Measurements from ENCODE around the gene PRG2. TPM values are rescaled to one million over a fixed set of nuclear protein-coding genes. Genes with fewer than 3 reads are reported as not detected.

The PRG2 gene, protein sequence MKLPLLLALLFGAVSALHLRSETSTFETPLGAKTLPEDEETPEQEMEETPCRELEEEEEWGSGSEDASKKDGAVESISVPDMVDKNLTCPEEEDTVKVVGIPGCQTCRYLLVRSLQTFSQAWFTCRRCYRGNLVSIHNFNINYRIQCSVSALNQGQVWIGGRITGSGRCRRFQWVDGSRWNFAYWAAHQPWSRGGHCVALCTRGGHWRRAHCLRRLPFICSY
- total RNA-seq = not detected in 2 replicates
- long read RNA-seq = 0 reads

DNA sequence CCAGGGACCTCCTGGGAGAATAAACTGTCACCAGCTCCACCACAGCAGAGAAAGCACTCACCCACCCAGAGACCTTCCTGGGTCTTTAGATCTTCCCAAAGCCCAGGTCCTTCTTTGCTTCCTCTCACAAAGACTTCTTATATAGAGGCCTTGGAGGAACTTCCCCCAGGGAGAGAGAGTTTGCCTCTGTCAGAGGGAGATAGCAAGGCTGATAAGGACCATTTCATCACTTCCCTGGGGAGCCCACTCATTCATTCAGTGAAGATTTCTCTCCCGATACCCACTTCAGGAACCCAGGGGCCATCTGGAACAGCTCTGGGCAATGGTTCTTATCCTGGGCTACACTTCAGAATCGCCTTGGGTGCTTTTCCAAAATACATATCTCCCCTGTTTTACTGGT lies at the start of gene PRG2:
PRG2 (minus strand) TSS at position 116 of the 400 bp plus-strand sequence. CDS start 706 bp downstream, outside the sequence.
- DNase-seq (ENCODE audit: extremely low spot score, unreplicated experiment) = no peak
- H3K9me3 Mint-ChIP-seq (ENCODE audit: unreplicated experiment) = no peaks in the 10 kb centered on the region
- peaks cover 55% of the 10 kb centered on the region for H3K27me3 Mint-ChIP-seq (ENCODE audit: unreplicated experiment)
- TF ChIP-seq, protein P1, sequence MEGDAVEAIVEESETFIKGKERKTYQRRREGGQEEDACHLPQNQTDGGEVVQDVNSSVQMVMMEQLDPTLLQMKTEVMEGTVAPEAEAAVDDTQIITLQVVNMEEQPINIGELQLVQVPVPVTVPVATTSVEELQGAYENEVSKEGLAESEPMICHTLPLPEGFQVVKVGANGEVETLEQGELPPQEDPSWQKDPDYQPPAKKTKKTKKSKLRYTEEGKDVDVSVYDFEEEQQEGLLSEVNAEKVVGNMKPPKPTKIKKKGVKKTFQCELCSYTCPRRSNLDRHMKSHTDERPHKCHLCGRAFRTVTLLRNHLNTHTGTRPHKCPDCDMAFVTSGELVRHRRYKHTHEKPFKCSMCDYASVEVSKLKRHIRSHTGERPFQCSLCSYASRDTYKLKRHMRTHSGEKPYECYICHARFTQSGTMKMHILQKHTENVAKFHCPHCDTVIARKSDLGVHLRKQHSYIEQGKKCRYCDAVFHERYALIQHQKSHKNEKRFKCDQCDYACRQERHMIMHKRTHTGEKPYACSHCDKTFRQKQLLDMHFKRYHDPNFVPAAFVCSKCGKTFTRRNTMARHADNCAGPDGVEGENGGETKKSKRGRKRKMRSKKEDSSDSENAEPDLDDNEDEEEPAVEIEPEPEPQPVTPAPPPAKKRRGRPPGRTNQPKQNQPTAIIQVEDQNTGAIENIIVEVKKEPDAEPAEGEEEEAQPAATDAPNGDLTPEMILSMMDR (IDR thresholded peaks at IDR 0.05) = no peak
- H3K4me3 Mint-ChIP-seq (ENCODE audit: unreplicated experiment) = no peak within 1 kb of the TSS
- no peak within 1 kb of the TSS for H3K27ac Mint-ChIP-seq (ENCODE audit: unreplicated experiment)
- no peaks in the 10 kb centered on the region for H3K36me3 Mint-ChIP-seq (ENCODE audit: unreplicated experiment)
- peaks cover 18% of the 10 kb centered on the region for H3K4me1 Mint-ChIP-seq (ENCODE audit: unreplicated experiment)

GRCh38 chr11:57439786-57440185 lies 49.3 kb upstream of the PRG2 start:
- Mint-ChIP-seq H3K4me1 (ENCODE audit: unreplicated experiment) (no peaks in the 10 kb centered on the region), H3K27me3 (ENCODE audit: unreplicated experiment) (peaks cover 1% of the 10 kb centered on the region), H3K36me3 (ENCODE audit: unreplicated experiment) (no peaks in the 10 kb centered on the region), H3K27ac (ENCODE audit: unreplicated experiment) (no peak overlapping the region), H3K4me3 (ENCODE audit: unreplicated experiment) (no peak overlapping the region), H3K9me3 (ENCODE audit: unreplicated experiment) (no peaks in the 10 kb centered on the region)
- no peak for DNase-seq (ENCODE audit: extremely low spot score, unreplicated experiment)
- TF ChIP-seq, protein P1 (IDR thresholded peaks at IDR 0.05) = no peak

GRCh38 chr11:57438345-57439285 lies 48.2 kb upstream of the PRG2 start:
- TF ChIP-seq, protein P1 (IDR thresholded peaks at IDR 0.05) = no peak
- Mint-ChIP-seq H3K4me1 (ENCODE audit: unreplicated experiment) (no peaks in the 10 kb centered on the region), H3K27ac (ENCODE audit: unreplicated experiment) (no peak overlapping the region), H3K27me3 (ENCODE audit: unreplicated experiment) (no peaks in the 10 kb centered on the region), H3K4me3 (ENCODE audit: unreplicated experiment) (no peak overlapping the region), H3K9me3 (ENCODE audit: unreplicated experiment) (no peaks in the 10 kb centered on the region), H3K36me3 (ENCODE audit: unreplicated experiment) (no peaks in the 10 kb centered on the region)
- DNase-seq (ENCODE audit: extremely low spot score, unreplicated experiment) = no peak

- Mint-ChIP-seq H3K27ac (ENCODE audit: unreplicated experiment) (no peak overlapping the region), H3K4me1 (ENCODE audit: unreplicated experiment) (peaks cover 9% of the 10 kb centered on the region), H3K9me3 (ENCODE audit: unreplicated experiment) (no peaks in the 10 kb centered on the region), H3K4me3 (ENCODE audit: unreplicated experiment) (no peak overlapping the region), H3K36me3 (ENCODE audit: unreplicated experiment) (no peaks in the 10 kb centered on the region), H3K27me3 (ENCODE audit: unreplicated experiment) (no peaks in the 10 kb centered on the region)
- DNase-seq (ENCODE audit: extremely low spot score, unreplicated experiment) = no peak
- TF ChIP-seq, protein P1 (IDR thresholded peaks at IDR 0.05) = no peak
Observed at GRCh38 chr11:57436031-57436430, 45.6 kb upstream of the PRG2 start.
